Measurements from ENCODE around the gene CYGB.
A peak's percentile ranks its signal among the peaks of the same experiment; 100 is the strongest.

CYGB gene

DNA sequence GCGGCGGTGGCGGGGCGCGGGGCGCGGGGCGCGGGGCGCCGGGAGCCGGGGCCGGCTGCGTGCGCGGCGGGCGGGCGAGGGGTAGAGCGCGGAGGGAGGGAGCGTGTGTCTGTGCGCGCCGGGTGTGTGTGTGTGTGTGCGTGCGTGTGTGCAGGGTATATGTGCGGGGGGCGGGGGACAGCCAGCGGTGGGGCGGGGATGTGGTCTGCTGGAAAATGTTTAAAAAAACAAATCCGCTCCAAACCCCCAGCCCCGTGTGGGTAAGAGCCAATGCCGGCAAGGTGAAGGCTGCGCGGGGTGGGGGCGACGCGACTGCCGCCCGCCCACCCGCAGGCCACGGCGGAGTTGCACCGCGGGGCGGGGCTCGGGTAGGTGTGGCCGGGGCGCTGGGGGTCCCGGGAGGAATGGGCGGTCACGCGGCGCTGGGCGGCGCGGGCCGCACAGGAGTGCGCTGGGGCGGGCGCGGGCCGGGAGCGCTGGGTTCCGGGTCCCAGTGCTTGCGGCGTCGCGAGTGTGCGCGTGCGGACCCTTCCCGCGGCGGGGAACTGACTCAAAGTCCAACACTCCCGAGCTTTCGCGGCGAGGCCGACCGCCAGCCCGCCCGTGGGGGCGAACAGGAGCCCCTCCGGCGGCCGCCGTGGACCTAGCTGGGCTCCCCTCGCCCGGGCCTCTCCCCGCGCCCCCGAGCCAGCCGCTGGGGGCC lies at the start of gene CYGB:
Gene CYGB, minus strand, starts transcription at position 132 of the 703 bp plus-strand sequence. CDS start 167 bp downstream, outside the sequence.
- DNase-seq (ENCODE audit: extremely low read depth, low read depth) = no peak

DNA sequence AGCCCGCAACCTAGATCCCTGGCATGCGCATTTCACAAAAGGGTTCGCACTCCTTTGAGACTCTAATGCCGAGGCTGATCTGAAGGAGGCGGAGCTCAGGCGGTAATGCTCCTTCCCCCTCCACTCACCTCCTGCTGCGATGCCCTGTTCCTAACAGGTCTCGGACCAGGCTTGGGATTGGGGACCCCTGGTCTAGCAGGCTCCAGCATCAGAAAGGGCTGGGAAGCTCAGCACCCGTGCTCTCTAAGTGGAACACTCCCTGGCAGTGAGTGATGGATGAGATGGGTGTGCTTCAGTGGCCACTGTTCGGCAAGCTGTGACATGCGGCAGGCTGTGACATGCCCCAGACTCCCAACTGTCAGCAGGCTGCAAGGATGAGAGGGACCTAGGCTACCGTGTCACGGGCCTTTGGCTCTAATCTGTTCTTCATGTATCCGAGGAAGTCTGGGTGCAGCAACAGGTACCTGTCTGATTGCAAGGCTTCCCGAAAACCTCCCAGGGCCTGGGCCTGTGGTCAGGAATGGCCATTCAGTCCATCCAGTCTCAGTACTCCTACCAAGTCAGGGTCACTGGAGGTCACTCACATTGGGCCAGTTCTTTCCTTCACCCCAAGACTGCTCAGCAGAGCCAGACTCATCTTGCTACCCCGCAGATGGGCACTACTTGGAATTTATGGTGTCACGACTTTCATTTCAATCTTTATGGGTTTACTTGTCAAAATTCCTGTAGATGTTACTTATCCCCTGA lies 49.4 kb upstream of the CYGB start:
- DNase-seq (ENCODE audit: extremely low read depth, low read depth) = no peak
- TF ChIP-seq, protein P1, sequence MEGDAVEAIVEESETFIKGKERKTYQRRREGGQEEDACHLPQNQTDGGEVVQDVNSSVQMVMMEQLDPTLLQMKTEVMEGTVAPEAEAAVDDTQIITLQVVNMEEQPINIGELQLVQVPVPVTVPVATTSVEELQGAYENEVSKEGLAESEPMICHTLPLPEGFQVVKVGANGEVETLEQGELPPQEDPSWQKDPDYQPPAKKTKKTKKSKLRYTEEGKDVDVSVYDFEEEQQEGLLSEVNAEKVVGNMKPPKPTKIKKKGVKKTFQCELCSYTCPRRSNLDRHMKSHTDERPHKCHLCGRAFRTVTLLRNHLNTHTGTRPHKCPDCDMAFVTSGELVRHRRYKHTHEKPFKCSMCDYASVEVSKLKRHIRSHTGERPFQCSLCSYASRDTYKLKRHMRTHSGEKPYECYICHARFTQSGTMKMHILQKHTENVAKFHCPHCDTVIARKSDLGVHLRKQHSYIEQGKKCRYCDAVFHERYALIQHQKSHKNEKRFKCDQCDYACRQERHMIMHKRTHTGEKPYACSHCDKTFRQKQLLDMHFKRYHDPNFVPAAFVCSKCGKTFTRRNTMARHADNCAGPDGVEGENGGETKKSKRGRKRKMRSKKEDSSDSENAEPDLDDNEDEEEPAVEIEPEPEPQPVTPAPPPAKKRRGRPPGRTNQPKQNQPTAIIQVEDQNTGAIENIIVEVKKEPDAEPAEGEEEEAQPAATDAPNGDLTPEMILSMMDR (IDR thresholded peaks at IDR 0.05; ENCODE audit: low read depth, low read length) = no peak

More for the DNA sequence above, at the start of gene CYGB:
- TF ChIP-seq, protein P1 (IDR thresholded peaks at IDR 0.05; ENCODE audit: low read depth, low read length) = no peak

DNA sequence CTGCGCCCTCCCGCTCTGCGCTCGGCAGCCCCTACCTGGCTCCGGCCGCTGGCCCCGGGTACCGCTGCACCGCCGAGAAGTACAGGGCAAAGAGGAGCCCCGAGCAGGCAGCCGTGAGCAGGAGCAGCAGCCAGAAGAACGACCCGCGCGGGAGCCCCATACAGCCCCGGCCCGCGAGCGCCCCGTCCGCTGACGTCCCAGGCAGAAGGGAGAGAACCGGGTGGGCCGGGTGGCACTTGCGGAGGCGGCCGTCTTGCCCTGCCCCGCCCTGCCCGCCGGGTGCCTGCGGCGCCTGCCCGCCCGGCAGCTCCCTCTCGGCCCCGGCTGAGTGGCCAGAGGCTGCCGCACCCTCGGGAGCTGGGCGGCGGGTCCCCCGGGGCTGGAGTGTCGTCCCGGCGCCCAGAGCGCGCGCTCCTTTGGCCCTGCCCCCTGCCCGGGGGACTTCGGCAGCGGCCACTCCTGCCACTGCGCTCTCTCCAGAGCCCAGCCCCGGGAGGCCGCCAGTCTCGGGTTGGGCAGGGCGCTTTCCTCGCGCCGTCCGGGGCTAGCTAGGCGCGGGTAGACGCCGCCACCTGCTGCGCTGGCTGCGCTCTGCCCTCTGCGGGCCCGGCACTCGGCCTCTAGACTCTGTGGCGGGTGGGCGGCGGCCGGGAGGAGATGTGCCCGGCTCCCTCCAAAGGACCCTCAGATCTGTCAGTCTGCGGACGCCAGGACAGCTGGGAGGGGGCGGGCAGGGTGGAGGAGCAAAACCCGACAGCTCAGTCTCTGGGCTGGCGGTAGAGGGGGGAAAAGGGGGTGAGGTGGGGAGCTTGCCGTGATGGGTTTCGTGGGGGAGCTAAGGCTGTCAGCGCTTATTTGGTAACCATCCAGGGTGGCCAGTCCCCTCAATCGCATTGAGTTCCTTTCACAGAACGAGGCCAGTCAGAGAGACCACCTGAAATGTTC lies 48.4 kb upstream of the CYGB start, which contains the start of gene ST6GALNAC2:
Gene ST6GALNAC2, minus strand, starts transcription at position 212 of the 945 bp plus-strand sequence. Its CDS starts 52 bp downstream, at position 160.
- DNase-seq (ENCODE audit: extremely low read depth, low read depth) = no peak
- TF ChIP-seq, protein P1 (IDR thresholded peaks at IDR 0.05; ENCODE audit: low read depth, low read length) = peak; percentile 25

DNA sequence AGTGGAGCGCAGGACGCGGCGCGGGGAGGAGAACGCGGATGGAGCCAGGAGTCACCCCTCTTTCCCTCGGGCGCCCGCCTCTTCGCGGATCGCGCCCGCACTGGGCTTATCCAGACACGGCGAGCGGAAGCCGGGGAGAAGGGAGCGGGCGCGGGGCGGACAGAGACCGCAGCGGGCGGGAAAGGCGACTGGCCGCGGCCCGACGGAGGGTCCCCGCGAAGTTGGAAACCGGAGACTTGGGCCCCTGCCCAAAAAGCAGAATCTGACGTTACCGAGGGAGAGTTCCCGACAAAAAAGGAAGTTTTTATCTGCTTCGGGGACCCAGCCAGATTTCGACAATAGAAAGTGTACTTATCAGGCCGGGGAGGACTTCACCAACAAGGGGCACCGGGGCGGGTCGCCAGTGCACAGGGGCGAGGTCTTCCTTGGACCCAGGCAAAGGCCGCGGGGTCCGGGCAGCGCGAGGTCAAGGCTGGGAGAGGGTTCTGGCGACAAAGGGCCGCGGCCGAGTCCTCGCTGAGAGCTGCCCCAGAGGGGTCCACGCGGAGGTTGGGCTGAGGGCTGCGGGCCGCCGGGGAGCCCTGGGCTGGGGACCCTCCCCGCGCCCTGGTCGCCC lies 47.6 kb upstream of the CYGB start:
- TF ChIP-seq, protein P1 (IDR thresholded peaks at IDR 0.05; ENCODE audit: low read depth, low read length) = no peak
- no peak for DNase-seq (ENCODE audit: extremely low read depth, low read depth)

DNA sequence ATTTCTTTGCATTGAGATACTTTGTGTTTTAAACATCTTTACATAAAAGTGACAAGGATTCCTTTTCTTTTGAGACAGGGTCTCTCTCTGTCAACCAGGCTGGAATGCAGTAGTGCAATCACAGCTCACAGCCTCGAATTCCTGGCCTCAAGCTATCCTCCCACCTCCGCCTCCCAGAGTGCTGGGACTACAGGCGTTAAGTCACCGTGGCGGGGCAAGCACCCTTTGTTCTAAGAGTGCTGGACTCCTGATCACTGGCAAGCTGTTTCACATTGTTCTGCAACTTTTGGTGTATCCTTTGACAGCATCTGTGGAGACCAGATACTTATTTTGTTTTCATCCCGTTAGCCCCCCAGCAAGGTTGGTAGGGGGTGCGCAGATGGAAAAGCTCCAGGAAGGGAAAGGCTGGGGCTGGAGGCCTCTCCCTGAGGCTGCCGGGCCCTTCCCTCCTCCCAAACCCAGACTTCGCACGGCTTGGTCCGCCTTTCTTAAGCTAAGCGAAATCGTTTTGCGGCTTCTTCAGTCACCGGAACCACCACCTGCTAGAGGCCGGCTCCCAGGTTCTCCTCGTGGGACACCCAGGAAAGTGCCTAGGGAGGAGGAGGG lies 47.0 kb upstream of the CYGB start:
- no peak for DNase-seq (ENCODE audit: extremely low read depth, low read depth)
- TF ChIP-seq, protein P1 (IDR thresholded peaks at IDR 0.05; ENCODE audit: low read depth, low read length) = no peak

DNA sequence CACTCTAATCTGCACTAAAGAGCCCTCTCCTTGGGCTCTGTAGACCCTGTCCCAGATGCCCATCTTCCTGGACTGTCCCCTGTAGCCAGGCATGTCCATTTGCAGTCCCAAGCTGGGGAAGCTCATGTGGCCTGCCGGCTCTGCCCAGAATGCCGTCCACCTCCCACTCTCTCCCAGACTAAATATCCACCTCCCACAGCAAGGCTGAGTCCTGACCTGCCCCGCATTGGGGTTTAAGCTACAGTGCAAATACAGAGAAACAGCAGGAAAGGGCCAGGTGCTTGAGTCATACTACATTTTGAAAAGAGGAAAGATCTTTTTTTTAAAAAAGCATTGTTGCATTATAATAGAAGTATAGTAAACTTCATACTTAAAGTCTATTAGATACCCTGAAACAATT lies 45.2 kb upstream of the CYGB start:
- DNase-seq (ENCODE audit: extremely low read depth, low read depth) = no peak
- TF ChIP-seq, protein P1 (IDR thresholded peaks at IDR 0.05; ENCODE audit: low read depth, low read length) = no peak

All from AG09319 (cell line).